GM19043 (cell line): ENCODE data around the gene OSBPL1A.

Source experiments
- ATAC-seq: cut with Tn5 transposase; IDR thresholded peaks from one replicate; pipeline ENCODE4 v1.9.1; 2021; ENCODE audit warnings: low read depth; ENCODE audit not compliant: unreplicated experiment

OSBPL1A gene

GRCh38 chr18:24138409-24138788 lies 259.2 kb downstream of the OSBPL1A start:
- peak; percentile 8 for ATAC-seq

GRCh38 chr18:24136967-24137373 lies 260.7 kb downstream of the OSBPL1A start:
- ATAC-seq = no peak

DNA sequence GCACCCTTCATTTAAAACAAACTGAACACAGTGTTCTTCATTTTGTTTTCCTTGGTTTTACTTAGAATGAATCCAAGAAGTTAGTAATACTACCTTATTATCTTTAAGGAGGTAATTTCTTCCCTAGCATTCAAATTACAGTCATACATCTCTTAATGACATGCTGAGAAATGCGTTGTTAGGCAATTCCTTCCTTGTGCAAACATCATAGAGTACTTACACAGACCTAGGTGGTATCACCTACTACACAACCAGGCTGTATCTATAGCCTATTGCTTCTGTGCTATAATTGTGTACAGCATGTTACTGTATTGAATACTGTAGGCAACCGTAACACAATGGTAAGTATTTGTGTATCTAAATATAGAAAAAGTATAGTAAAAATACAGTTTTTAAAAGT lies 267.1 kb downstream of the OSBPL1A start:
- ATAC-seq = no peak

- no peak for ATAC-seq
Measured at GRCh38 chr18:24128700-24129099, 268.9 kb downstream of the OSBPL1A start.

- no peak for ATAC-seq
Measured at GRCh38 chr18:24127735-24128134, 269.9 kb downstream of the OSBPL1A start.

DNA sequence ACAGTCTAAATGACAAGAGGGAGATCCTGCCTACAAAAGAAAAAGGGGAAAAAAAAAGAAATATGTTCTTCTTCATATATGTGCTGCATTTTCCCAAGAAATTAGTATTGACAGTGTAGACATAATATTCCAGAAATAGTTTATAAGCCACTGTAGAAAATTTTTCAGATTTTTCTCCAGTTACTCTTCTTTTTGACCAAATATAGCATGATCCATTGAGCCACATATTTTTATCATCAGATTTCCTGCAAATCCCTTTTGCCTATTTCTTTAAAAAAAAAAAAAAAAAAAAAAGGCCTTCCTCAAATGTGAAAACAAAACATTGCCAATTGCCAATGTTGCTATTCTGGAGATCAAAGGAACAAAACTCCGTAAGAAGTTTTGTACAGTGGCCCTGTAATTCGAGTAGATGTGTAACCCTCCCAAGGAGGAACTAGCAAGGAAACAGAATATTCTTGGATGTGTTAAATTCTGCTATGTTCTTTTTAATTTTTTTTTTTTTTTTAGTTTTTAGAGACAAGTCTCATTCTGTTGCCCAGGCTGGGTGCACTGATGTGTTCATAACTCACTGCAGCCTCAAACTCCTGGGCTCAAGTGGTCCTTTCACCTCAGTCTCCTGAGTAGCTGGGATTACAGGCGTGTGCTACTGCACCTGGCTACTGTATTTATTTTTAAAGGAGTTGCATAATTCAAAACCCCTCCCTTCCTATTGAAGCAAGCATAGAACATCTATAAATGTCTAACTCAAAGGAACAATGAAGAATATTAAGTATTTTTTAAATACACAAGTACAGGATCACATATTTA lies 271.3 kb downstream of the OSBPL1A start:
- no peak for ATAC-seq

DNA sequence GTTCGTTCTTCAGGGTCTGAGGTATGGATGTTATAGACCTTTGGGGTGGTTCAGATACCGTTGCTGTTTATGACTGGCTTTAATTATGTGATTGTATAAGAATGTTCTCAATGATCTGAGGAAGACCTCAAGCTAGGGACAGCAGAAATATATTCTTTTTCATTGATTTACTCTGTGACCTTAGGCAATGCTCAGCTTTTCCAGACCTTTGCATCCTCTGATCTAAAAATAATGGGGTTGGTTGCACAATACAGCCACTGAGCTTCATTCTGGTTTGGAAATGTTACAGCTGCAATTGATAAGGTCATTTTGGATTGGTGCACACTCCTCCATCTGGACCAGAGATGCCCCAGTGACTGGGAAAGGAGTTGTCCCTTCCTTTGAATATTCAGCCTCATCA lies 276.0 kb downstream of the OSBPL1A start:
- no peak for ATAC-seq

GRCh38 chr18:24120676-24121075 lies 276.9 kb downstream of the OSBPL1A start:
- no peak for ATAC-seq

DNA sequence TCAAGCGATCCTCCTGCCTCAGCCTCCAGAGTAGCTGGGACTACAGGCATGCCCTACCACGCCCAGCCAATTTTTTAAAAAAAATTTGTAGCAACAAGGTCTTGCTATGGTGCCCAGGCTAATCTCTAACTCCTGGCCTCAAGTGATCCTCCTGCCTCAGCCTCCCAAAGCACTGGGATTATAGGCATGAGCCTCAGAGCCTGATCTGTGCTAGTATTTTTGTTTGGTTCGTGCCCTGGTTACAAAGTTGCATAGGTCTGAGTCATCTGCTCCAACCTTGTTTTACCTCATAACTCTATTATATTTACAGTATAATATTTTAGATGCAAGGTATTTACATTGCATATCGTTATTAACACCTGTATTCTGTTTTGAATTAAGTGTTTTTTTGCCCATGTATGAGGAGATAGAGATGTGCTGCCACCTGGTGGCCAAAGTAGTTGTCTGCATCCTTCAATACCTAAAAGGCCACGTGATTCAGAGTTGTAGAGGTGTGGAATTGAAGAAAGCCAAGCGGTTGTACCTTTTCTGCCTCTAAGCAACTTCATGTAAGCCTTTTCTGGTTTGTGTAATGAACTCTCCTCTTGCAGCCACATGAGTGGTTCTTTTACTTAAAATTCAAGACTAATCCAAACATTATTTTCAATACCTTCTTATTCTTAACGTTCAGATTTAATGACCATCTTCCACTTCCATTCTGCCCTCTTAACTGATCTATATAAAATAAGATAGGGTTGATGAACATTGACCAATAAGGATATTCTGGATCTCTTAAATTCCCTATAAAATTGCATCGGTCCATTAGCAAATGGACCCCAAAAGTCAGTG lies 278.7 kb downstream of the OSBPL1A start:
- ATAC-seq = peak; percentile 52

- ATAC-seq = no peak
Measured at GRCh38 chr18:24115628-24116027, 282.0 kb downstream of the OSBPL1A start.

- ATAC-seq = no peak
Measured at GRCh38 chr18:24114924-24115549, 282.6 kb downstream of the OSBPL1A start.

DNA sequence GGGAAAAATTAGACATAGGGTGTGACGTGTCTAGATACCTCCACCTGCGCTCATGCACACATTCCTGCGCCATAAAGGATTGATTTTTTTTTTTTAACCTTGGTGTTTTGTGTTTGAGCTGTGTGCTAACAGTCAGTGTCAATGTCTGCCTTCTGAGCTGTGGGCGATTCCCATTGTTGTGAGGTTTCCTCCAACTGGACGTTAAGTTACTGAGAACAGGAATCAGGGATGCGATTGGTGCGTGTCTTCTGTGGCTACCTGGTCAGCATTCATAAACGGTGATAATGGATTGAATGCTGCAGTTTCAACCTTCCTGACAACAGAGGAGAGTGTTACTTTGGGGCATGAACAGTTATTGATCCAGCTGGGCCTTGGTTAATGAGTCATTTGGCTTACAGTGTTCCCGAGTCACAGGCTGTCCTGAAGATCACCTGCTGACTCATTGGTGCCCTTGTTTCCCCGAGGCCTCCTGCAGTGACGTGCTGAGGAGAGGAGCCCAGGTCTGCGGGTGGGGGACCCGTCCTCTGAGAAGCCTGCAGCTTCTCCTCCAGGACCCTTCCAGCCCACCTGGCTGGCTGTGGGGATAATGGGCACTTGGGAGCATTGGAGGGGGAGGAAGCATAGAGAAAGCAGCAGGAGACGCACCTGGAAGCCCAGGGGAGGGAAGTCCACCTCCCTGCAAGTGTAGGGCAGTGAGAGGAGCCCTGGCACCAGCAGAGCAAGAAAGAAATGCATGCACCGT lies 284.6 kb downstream of the OSBPL1A start:
- no peak for ATAC-seq

GRCh38 chr18:24112464-24112863 lies 285.2 kb downstream of the OSBPL1A start:
- no peak for ATAC-seq
